Left ventricle myocardium inferior (tissue), 1 donor: ENCODE results near the gene NIPAL4. TPM values are rescaled to one million over a fixed set of nuclear protein-coding genes. Genes with fewer than 3 reads are reported as not detected.
A peak's percentile ranks its signal among the peaks of the same experiment; 100 is the strongest.
"Not testable (repeated sequence)": the region's sequence is repeated elsewhere in the genome, so short reads cannot be mapped to it uniquely, and the experiment has no call there.

ENCODE experiments used
- DNase-seq: peaks from one replicate; pipeline ENCODE4 v3.0.0-alpha.2; 2020
- H3K27ac ChIP-seq: fragments of 200-600 bp; replicated peaks from 2 replicates; pipeline ENCODE4 v1.8.0; 2021
- H3K27me3 ChIP-seq: fragments of 200-600 bp; 2 replicates; pipeline ENCODE4 v1.8.0; 2021; ENCODE audit warnings: low read depth
- H3K36me3 ChIP-seq: fragments of 200-600 bp; 2 replicates; pipeline ENCODE4 v1.8.0; 2021
- H3K4me1 ChIP-seq: fragments of 200-600 bp; 2 replicates; pipeline ENCODE4 v1.8.0; 2021
- H3K4me3 ChIP-seq: fragments of 200-600 bp; 2 replicates; pipeline ENCODE4 v1.8.0; 2021; ENCODE audit warnings: mild to moderate bottlenecking, moderate library complexity
- H3K9me3 ChIP-seq: fragments of 200-600 bp; replicated peaks from 2 replicates; pipeline ENCODE4 v1.8.0; 2021
- intact Hi-C: fragments of 100-400 bp; cut with micrococcal nuclease; formaldehyde crosslinking; loops from one replicate; pipeline ENCODE4 v1.11.0; 2022
- total RNA-seq: library from RNA; stranded (reverse); fragmentation: NEBNext Ultra II Directional; extraction: Animal tissue kit (Norgen Biotek cat#: 25700); gene quantifications from one replicate; pipeline ENCODE4 v1.2.1, GENCODE V29; 2021
- TF ChIP-seq, protein P1 (sequence below): fragments of 200-600 bp; IDR thresholded peaks from 2 replicates; pipeline ENCODE4 v1.8.0; 2021; ENCODE audit warnings: antibody characterized with exemption, mild to moderate bottlenecking, borderline replicate concordance
- donor health status: DM: no; HTN: yes; CAD: no; lungs with severe emphysema.

NIPAL4 gene
- total RNA-seq, 1 donor from 2014 or later = not detected

DNA sequence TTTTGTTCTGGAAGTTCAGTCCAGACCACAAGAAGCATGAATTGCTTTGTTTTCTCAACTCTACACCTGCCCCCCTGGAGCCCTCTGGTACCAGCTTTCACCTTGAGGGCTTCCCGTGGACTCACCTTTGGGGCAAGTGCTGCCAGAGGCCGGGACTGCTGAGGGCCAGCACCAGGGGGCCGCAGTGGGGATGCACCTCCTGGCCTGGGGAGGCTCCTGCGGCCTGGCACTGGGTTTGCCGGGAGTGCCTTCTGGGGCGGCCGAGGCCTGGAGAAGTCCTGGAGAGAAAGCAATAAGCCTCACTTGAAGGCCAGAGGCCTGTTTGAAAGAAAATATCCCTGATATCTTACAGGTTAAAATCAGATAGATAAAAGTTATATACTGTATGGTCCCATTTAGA is 21.7 kb downstream of the NIPAL4 start:
- DNase-seq = no peak
- TF ChIP-seq, protein P1, sequence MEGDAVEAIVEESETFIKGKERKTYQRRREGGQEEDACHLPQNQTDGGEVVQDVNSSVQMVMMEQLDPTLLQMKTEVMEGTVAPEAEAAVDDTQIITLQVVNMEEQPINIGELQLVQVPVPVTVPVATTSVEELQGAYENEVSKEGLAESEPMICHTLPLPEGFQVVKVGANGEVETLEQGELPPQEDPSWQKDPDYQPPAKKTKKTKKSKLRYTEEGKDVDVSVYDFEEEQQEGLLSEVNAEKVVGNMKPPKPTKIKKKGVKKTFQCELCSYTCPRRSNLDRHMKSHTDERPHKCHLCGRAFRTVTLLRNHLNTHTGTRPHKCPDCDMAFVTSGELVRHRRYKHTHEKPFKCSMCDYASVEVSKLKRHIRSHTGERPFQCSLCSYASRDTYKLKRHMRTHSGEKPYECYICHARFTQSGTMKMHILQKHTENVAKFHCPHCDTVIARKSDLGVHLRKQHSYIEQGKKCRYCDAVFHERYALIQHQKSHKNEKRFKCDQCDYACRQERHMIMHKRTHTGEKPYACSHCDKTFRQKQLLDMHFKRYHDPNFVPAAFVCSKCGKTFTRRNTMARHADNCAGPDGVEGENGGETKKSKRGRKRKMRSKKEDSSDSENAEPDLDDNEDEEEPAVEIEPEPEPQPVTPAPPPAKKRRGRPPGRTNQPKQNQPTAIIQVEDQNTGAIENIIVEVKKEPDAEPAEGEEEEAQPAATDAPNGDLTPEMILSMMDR = no peak
- Histone ChIP-seq H3K27me3 (no peaks in the 10 kb centered on the region), H3K4me3 (no peak overlapping the region), H3K27ac (no peak overlapping the region), H3K4me1 (peaks cover 17% of the 10 kb centered on the region), H3K9me3 (no peaks in the 10 kb centered on the region), H3K36me3 (peaks cover 45% of the 10 kb centered on the region)
- intact Hi-C loops = no loop called here

DNA sequence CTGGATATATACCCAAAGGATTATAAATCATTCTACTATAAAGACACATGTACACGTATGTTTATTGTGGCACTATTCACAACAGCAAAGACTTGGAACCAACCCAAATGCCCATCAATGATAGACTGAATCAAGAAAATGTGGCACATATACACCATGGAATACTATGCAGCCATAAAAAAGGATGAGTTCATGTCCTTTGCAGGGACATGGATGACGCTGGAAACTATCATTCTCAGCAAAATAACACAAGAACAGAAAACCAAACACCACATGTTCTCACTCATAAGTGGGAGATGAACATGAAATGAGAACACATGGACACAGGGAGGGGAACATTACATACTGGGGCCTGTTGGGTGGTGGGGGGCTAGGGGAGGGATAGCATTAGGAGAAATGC is 22.7 kb downstream of the NIPAL4 start:
- Histone ChIP-seq H3K4me1 (peaks cover 17% of the 10 kb centered on the region), H3K36me3 (peaks cover 53% of the 10 kb centered on the region)
- H3K9me3 ChIP-seq, H3K27me3 ChIP-seq, DNase-seq, H3K27ac ChIP-seq, H3K4me3 ChIP-seq, intact Hi-C loops: not testable (repeated sequence)

DNA sequence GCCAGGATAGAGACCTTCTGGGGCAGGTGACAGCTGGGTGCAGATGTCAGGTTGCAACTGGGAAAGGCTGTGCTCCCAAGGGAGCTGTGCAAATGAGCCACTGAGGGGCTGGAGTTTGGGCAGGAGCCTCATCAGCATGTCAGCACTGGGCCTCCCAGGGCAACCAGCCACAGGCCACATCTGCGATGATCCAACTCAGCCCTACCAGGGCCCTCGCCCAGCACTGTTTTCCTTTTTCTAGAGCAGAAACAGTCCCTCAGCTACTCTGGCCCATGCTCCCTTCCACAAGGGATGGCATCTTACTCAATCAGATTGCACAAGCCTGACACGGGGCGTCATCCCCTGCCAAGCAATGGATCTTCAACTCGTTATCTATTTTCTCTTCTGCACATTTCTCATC is 24.8 kb downstream of the NIPAL4 start:
- peak; percentile 64 for DNase-seq
- intact Hi-C loops = no loop called here
- H3K4me3 ChIP-seq = no peak overlapping the region
- TF ChIP-seq, protein P1 = no peak
- H3K9me3 ChIP-seq = no peaks in the 10 kb centered on the region
- H3K4me1 ChIP-seq = peaks cover 3% of the 10 kb centered on the region
- H3K27me3 ChIP-seq = no peaks in the 10 kb centered on the region
- H3K27ac ChIP-seq = peak overlapping the region; percentile 46
- H3K36me3 ChIP-seq = peaks cover 68% of the 10 kb centered on the region

DNA sequence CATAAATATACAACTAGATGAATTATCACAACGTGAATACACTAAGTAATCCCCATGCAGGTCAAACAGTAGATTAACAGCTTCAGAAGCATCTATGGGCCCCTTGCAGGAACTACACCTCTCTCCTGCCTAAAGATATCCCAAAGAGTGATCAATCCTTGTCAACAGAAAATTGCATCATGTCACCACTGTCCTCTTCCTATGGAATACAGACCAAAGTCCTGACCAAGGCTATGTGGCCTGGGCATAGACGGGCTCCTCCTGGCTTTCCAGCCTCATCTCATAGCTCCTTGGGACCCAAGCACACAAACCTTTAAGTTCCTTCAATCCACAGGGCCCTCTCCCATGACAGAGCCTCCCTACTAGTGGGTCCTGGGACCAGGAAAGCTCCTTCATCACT is 25.3 kb downstream of the NIPAL4 start:
- H3K36me3 ChIP-seq = peaks cover 73% of the 10 kb centered on the region
- H3K27ac ChIP-seq = peak overlapping the region; percentile 46

DNA sequence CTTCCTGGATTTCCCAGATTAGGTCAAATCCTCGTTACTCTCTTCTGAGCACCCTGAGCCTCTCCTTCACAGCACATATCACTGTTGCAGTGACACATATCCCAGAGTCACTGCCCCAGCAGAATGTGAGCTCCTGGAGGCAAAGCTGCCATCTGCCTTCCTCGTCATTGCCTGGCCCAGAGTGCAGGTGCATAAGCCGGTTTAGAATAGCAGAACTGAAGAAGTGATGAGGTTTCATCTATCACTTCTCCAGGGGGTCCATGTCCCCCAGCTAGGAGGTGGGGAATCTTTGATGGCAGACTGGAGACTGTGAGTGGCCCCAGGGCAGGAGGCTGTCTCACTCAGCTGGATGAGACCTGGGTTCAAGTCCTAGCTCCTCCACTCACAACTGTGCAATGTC is 25.8 kb downstream of the NIPAL4 start:
- H3K4me1 ChIP-seq = no peaks in the 10 kb centered on the region
- no peaks in the 10 kb centered on the region for H3K9me3 ChIP-seq
- peaks cover 77% of the 10 kb centered on the region for H3K36me3 ChIP-seq
- no peaks in the 10 kb centered on the region for H3K27me3 ChIP-seq
- intact Hi-C loops = no loop called here
- H3K4me3 ChIP-seq = no peak overlapping the region
- TF ChIP-seq, protein P1 = no peak
- no peak for DNase-seq
- H3K27ac ChIP-seq = peak overlapping the region; percentile 46

More for the DNA sequence above, 25.3 kb downstream of the NIPAL4 start:
- no peak overlapping the region for H3K4me3 ChIP-seq
- H3K4me1 ChIP-seq = no peaks in the 10 kb centered on the region
- TF ChIP-seq, protein P1 = no peak
- no peaks in the 10 kb centered on the region for H3K9me3 ChIP-seq
- intact Hi-C loops = no loop called here
- no peaks in the 10 kb centered on the region for H3K27me3 ChIP-seq
- DNase-seq = no peak

DNA sequence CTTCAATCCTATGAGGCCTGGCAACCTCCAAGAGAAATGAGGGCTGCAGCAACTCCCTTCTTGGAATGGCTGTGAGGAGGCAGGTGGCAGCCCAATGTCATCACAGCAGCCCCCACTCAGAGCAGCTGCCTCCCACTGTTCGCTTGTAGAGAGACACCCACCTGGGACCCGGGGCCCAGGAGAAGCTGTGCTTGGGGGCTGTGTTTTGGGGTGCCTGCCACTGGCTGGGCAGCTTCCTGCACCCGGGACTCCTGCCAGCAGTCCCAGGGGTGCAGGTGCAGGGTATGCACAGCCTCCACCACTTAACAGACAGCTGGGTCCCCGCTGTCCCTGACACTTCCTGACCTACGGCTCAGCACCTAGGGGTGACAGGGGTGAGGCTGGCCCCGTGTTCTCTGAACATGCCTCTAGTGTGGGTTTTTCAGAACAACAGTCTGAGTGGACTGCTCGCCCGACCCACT is 26.2 kb downstream of the NIPAL4 start:
- no peak for DNase-seq
- H3K4me3 ChIP-seq = no peak overlapping the region
- H3K4me1 ChIP-seq = no peaks in the 10 kb centered on the region
- TF ChIP-seq, protein P1 = no peak
- H3K27ac ChIP-seq = no peak overlapping the region
- intact Hi-C loops = no loop called here
- peaks cover 82% of the 10 kb centered on the region for H3K36me3 ChIP-seq
- no peaks in the 10 kb centered on the region for H3K9me3 ChIP-seq
- no peaks in the 10 kb centered on the region for H3K27me3 ChIP-seq
